EL (cell line): ENCODE measurements around the gene SLC25A41.
"Not testable (repeated sequence)": the region's sequence is repeated elsewhere in the genome, so short reads cannot be mapped to it uniquely, and the experiment has no call there.

Experiments
- DNase-seq: peaks from one replicate; pipeline ENCODE4 v3.0.0-alpha.2; 2016

Gene SLC25A41

DNA sequence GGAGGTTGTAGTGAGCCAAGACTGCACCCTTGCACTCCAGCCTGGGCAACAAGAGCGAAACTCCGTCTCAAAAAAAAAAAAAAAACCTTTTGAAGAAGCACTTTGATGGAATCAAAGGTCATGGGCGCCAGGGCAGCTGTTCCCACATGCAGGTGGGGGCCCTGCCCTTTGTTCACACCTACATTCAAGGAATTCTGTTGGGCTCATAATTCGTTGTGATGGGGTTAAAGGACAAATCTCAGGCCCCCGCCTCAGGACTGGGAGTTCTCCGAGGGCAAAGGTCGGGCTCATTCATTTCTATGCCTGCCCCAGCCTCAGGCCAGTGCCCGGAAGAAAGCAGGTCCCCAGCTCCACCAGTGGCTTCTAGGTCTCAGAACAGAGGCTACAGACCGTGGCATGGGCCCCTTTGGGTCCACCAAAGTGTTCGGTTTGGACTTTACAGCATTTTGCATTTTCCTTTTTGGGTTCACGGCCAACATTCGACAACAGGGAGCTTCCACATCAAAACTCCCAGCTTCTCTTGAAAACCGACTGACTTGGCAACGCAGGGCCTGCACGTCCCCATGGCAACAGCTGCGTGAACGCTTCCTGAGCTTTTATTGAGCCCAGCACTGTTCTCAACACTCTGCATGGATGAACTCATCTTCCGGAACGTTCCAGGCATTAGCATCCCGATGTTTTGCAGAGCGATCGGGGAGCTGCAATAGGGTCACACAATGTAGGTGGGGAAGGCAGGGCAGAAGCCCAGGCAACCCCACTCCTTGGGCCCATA is 30.5 kb downstream of the SLC25A41 start:
- peak; percentile 22 for DNase-seq

DNA sequence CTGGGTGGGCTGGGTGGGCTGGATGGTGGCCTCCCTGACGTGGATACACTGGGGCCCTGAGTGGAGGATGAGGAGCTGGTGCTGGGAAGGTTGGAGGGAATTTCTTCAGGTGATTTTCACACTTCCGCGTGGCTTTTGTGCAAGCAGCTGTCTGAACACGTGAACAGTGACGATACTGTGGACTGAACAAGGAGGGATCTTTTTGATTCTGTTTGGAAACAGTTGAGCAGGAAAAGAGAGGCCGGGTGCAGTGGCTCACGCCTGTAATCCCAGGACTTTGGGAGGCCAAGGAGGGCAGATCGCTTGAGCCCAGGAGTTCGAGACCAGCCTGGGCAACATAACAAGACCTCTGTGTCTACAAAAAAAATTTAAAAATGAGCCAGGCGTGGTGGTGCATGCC is 31.5 kb downstream of the SLC25A41 start:
- DNase-seq, result no peak

DNA sequence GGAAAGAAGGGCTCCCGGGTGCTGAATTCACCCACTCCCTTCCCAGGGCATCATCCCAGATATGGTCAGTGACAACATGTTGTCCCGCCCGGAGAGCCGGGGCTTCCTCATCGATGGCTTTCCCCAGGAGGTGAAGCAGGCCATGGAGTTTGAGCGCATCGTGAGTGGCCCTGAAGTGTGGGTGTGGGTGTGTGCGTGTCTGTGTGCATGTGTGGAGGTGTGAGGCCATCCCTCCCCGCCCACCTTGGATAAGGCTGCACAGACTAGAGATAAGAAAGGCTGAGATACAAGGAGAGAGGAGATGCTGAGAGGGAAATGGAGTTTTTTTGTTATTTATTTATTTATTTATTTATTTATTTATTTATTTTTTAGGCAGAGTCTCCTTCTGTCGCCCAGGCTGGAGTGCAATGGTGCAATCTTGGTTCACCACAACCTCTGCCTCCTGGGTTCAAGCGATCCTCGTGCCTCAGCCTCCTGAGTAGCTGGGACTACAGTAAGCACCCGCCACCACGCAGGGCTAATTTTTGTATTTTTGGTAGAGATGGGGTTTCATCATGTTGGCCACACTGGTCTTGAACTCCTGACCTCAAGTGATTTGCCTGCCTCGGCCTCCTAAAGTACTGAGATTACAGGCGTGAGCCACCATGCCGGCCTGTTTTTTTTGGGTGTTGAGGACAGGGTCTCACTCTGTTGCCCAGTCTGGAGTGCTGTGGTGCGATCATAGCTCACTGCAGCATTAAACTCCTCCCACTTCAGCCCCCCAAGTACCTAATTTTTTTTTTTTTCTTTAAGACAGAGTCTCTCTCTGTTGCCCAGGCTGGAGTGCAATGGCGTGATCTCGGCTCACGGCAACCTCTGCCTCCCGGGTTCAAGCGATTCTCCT is 33.3 kb downstream of the SLC25A41 start:
- DNase-seq, result not testable (repeated sequence)

DNA sequence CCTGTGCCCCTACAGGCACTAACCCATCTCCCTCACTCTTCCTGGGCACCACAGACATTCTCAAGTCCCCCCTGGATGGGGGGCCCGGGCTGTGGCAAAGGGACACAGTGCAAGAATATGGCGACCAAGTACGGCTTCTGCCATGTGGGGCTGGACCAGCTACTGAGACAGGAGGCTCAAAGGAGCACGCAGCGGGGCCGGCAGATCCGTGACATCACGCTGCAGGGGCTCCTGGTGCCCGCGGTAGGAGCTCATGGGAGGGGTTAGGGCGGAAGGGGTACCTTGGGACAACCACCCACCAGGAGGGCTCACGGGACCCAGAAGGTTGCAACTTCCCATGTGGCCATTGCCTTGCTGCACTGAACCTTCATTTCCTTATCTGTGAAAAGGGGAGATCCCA is 37.3 kb downstream of the SLC25A41 start:
- DNase-seq, result no peak

DNA sequence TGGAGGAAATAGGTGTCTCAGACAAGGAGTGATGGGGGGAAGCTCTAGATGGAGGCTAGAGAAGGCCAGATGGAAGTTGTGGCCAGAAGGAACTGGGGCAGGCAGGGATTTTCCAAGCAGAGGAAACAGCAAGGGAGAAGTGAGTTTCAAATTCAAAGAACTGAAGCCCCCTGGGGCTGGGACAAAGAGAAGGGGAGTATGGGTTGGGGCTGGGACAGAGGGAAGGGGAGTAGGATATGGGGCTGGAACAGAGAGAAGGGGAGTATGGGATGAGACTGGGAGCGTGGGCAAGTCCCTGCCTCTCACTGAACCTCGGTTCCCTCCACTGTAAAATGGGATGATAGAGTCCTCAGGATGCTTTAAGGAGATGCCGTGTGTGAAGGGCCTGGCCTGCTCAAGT is 38.7 kb downstream of the SLC25A41 start:
- DNase-seq, result no peak

DNA sequence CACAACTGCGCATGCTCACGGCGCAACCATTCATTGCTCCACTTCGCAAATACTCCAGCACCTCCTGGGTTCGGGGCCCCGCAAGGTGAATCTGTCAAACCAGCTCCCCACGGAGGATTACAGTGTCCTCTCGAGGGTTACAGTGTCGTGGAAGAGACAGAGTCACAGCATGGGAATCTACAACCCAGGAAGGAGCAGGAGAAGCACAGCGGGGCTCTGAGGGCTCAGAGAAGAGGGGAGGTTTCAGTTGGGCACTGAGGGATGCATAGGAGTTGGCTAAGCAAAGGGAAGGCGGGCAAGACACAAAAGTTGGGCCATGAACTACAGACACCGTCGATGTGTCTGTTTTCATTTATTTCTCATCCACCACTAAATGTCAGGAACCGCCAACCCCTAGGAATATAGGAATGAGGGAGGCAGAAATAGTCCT is 39.6 kb downstream of the SLC25A41 start:
- DNase-seq, result no peak

DNA sequence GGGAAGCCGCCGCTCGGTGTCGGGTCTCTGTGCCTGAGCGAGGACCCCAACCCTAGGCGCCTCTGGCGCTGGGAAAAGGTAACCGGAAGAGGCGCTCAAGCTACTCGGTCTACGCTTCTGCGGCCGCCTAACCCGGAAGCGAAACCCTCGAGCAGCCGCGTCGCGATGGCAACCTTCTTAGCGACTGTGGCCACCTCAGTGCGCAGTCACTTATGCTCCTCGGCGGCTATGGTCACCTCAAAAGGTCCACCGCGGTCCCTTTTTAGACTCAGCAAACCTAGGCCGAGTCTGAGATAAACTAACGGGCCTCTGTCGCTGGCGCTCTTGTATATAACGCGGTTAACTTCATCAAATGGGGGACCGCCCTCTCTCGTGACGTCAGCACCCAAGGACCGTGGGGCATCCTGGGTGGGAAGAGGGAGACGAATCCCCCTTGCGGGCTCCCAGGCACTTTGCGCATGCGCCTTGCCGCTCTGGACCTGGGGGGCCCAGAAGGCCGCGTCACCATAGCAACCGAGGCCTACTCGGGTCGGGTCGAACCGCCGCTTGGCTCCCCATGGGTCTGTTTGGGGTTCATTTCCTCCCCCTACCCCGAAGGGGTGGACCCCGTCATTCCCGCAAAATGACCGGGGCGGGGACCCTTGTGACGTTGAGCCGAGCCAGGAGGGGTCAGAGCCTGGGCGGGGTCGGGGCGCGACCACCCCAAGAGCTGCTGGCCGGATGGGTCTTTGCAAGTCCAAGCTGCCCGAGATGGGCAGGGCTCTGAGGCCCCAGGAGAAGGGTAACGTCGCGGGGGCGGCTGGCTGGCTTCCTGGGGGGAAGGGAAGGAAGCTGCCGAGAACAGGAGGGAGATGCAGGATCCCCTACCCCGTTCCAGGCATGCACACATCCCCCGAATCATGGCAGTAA is 40.2 kb downstream of the SLC25A41 start, which contains the start of gene GTF2F1:
Gene GTF2F1, minus strand, starts transcription at position 91 of the 909 bp plus-strand sequence. CDS start 169 bp downstream, outside the sequence.
- DNase-seq, result peak; percentile 96

DNA sequence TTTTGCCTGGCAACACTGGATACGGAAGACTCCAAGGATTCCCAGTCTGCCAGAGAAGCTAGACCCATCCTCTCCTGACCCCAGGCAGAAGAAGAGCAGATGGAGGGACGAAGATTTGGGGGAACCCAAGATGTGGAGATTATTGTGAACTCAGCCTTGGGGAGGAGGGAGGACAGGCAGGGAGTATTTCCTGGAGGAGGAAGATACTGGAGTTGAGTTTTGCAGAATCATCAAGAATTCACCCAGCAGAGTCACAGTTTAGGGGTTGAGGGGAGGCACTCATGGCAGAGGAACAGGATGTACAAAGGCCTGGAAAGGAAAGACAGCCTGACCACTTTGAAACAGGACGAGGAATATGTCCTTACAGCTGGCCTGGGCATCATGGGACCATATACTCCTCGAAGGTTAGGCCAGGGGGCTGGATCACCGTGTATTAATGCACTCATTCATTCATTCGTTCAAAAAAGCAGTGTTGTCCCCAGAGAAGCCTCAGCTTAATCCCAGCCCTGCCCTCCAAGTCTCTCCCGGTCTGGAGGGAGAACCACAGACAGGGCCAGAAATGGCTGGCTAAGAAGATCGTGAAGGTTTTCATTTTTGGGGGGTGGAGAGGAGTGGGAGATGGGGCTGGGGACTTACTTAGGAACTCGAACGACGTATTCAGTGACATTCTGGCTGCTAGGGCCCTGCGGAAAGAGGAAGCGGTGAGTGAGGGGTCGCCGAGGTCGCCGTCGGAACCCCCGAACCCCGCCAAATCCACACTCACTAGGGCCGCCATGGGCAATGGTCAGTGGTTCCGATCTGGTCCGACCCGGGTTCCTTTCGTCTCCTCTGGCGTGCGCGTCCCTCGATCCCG is 41.1 kb downstream of the SLC25A41 start:
- DNase-seq, result peak; percentile 15

DNA sequence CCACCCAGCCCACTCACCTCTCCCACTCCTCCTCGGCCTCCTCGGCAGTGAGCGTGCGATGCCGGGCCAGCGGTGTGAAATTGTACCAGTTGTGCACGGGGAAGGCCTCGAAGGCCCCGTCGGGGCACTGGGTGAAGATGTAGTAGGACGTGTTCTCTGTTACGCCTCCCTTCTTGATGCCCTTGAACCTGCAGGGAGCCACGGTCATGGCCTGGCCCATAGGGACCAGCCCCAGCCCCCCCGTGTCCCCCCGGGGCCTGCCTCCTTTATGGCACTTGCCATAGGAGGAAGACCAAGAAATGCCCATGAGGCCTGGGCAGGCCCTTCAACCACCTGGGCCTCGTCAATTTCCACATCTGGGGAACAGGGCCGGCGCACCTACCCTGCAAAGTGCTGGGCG is 46.2 kb downstream of the SLC25A41 start:
- no peak for DNase-seq

DNA sequence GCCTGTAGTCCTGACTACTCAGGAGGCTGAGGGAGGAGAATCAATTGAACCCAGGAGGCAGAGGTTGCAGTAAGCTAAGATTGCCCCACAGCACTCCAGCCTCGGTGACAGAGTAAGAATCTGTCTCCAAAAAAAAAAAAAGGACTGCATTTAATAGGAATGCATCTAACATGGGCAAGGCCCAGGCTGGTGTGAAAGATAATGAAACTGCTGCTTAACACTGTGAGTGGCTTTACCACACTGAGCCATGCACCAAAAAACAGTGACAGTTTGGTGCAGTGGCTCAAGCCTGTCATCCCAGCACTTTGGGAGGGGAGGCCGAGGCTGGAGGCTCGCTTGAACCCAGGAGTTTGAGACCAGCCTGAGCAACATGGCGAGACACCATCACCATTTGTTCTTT is 49.2 kb downstream of the SLC25A41 start:
- no peak for DNase-seq

DNA sequence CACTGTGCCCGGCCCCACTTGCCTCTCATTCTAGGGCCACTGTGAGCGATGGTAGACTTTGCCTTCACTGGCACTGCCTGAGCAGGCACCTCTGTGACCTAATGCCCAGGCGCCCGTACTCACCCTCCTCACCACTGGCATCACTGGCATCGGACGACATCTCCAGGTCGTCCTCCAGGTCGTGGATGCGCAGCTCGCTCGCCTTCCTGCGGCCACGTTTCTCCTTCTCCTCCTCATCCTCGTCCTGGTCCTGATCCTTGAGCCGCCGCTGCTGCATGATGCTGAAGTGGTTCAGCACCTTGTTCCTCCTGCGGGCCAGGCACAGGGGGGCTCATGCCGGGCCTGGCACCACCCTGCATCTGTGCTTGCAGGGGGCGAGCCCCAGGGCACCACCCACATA is 50.4 kb downstream of the SLC25A41 start:
- no peak for DNase-seq

DNA sequence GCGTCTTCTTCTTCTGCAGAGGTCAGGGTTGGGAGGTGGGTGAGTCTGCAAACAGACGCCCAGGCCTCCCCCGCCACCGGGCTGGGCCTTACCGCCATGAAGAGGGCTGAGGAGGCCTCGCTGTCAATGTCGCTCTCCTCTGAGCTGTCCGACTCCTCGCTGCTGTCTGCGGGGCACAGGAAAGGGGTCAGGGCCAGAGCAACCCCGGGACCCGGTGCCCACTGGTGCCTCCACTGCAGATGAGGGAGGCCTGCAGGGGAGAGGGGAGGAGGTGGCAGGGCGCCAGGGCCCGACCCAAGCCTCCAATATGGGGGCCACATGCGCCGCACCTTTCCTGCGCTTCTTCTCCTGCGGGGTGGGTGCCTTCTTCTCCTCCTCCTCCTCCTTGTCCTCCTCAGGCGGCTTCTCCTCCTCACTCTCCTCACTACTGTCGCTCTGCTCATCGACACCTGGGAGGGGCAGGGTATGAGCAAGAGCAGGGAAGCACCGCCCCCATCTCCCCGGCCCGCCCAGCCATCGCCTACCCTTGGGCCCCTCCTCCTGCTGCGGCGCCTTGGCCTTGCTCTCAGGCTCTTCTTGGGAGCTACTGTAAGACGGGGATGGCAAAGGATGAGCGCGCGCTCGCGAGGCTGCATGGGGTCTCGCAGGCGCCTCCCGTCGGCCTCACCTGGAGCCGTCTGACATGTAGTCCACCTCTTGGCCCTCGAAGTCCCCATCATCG is 52.4 kb downstream of the SLC25A41 start:
- DNase-seq, result no peak

DNA sequence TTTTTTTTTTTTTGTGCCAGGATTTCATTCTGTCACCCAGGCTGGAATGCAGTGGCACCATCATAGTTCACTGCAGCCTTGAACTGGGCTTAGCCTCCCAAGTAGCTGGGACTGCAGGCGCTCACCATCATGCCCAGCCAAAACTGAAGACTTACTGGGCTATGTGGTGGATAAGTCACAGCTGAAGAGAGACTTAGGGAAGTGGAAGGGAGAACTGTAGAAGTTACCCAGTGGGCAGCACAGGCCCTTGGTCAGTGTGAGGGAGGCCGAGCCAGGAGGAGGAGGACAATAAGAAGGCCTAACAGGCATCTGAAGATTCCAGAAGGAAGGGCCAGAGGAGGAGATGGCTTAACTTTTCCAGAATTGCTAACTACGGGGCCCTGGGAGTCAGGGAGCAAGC is 53.8 kb downstream of the SLC25A41 start:
- no peak for DNase-seq

DNA sequence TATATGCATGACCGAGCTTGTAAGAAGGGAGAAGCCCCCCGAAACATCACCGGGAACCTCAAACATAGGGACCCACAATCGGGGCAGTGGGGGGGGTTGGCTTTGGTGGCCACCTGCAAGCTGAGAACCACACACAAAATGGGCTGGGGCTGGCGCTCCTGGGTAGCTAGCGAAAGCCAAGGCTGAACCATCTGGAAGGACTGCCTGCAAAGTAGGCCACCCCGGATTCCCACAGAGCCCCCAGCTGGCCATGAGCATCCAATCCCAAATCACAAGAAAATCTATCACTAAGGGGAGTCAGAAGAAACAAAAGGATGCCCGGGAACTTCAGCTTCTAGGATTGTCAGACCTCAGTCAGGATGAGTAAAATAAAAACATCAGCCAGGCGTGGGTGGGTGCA is 55.1 kb downstream of the SLC25A41 start:
- DNase-seq, result no peak

DNA sequence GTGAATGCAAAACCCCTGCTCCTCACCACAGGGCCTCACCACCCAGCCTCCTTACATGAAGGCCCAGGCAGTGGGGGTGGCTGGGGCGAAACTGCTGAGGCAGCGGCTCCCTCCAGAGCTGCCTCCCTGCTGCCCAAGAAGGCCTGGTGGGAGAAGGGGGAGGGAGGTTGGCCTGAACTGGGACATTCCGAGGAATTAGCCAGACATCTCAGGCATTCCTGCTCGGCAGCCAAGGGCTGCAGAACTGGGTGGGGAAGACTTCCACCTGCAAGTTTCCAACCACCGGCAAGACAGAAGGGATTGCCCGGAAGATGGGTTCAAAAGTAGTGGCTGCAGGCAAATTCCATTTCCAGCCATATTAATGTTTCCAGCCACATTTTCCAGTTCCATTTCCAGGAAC is 55.5 kb downstream of the SLC25A41 start:
- DNase-seq, result peak; percentile 21

DNA sequence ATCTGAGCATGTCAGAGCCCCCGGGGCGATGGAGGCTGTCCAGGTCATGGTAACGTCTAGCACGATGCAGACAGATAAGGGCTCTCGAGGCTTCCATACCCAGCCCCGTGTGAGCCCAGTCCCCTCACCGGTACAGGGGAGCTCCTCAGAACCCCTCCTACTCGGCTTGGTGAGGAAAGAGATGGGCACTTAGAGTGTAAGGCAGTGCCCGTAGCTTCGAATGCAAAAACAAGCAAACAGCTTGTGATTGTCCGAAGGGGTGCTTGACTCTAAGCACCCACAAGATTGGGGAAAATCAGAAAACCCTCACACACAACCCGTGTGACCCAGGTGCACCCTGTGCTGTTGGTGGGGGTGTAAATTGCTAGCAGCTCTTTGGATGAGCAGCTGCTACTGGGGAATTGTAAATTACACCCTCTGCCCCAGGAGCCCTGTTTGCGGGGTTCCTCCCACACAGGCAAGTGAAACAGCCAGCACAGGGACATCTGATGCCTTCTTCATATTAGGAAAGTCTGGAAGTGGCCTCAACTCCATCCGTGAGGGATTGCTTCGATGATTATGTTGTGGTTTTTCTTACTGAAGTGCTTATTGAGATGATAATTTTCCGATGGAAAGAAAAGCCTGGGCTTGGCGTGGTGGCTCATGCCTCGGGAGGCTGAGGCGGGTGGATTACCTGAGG is 56.9 kb downstream of the SLC25A41 start:
- no peak for DNase-seq
